Epithelial cell of esophagus (primary cell): ENCODE measurements around the gene PLAAT2.
A peak's percentile ranks its signal among the peaks of the same experiment; 100 is the strongest.

ENCODE experiments used
- DNase-seq: peaks from one replicate; pipeline ENCODE4 v3.0.0; 2010; ENCODE audit warnings: low read depth
- H3K4me3 ChIP-seq: 2 replicates; pipeline ENCODE4 v1.5.1; 2011; ENCODE audit warnings: mild to moderate bottlenecking, low read length, control low read depth
- TF ChIP-seq, protein P1 (sequence below): IDR thresholded peaks from 2 replicates; pipeline ENCODE4 v1.5.1; 2011; ENCODE audit warnings: low read depth, mild to moderate bottlenecking, low read length, control low read depth, inconsistent platforms; ENCODE audit not compliant: insufficient read depth; ENCODE audit errors: missing control alignments

The PLAAT2 gene

DNA sequence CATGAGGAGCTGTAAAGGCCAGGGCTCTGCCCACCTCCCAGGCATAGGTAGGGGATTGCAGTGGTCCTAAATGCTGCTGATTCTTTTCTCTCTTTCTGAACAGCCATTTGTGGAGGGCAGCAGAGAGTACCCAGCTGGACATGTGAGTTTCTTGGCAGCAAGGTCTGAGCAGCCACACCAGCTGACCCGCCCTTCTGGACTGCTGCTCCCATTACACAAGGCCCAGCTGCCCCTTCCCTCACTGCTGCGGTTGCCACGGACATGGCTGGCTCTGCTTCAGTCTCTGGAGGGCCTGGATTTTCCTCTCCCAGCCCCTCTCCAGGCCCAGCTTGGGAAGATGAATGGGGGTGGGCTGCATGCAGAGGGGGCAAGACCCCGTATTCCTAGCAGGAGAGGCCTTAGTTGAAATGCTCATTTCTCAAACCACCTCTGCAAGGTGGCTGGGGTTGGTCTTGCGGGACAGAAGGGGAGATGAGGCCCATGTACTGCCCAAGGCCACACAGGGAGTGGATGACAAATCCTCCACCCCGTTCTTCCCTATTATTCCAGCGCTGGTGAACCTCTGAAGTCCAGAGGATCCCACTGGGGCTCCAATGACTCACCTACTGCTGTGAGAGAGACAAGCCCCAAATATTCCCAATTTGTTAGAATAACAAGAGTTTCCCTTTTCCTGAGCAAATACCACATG lies 52.7 kb downstream of the PLAAT2 start:
- no peak overlapping the region for H3K4me3 ChIP-seq
- DNase-seq: no peak
- TF ChIP-seq, protein P1, sequence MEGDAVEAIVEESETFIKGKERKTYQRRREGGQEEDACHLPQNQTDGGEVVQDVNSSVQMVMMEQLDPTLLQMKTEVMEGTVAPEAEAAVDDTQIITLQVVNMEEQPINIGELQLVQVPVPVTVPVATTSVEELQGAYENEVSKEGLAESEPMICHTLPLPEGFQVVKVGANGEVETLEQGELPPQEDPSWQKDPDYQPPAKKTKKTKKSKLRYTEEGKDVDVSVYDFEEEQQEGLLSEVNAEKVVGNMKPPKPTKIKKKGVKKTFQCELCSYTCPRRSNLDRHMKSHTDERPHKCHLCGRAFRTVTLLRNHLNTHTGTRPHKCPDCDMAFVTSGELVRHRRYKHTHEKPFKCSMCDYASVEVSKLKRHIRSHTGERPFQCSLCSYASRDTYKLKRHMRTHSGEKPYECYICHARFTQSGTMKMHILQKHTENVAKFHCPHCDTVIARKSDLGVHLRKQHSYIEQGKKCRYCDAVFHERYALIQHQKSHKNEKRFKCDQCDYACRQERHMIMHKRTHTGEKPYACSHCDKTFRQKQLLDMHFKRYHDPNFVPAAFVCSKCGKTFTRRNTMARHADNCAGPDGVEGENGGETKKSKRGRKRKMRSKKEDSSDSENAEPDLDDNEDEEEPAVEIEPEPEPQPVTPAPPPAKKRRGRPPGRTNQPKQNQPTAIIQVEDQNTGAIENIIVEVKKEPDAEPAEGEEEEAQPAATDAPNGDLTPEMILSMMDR: no peak

DNA sequence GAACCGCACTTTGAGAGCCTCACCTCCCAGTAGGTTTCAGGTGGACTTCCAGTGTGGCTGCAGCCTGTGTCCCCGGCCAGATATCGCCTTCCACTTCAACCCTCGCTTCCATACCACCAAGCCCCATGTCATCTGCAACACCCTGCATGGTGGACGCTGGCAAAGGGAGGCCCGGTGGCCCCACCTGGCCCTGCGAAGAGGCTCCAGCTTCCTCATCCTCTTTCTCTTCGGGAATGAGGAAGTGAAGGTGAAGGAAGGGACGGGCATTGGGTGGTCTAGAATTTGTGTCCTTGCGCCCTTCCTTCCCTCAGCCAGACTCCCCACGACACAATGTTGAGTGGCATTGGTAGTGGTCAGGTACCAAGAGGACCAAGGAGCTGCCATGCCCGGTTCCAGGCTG lies 54.4 kb downstream of the PLAAT2 start:
- H3K4me3 ChIP-seq: no peak overlapping the region
- no peak for DNase-seq
- TF ChIP-seq, protein P1: no peak

DNA sequence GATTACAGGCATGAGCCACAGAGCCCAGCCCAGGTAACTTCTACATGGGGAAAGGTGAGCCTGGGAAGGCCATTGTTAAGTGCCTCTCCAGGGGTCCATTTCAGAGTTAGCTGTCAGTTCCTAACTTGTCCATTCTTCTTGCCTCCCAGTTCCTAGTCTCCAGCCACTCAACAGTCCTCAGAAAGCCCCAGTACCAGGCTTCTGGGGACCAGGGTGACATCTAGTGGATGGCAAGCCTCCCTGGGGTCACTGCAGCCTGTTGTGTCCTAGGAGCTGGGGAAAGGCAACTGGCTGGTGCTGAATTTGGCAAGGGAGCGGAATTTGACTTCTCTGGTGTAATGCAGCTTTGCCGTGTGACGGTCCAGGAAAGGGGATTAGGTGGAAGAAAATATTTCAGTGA lies 55.2 kb downstream of the PLAAT2 start:
- no peak for DNase-seq
- TF ChIP-seq, protein P1: peak; percentile 23
- H3K4me3 ChIP-seq: no peak overlapping the region

DNA sequence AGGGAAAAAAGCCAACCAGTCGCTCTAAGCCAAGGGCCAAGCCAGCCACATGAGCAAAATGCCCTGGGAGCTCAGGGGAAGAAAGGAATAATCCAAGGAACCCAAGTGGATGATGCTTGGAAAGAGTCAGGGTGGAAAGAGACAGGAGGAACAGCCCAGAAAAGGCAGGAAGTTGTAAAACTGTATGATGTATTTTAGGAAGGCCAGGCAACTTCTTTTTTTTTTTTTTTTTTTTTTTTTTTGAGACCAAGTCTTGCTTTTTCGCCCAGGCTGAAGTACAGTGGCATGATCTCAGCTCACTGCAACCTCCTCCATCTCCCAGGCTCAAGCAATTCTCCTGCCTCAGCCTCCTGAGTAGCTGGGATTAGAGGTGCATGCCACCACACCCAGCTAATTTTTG lies 55.7 kb downstream of the PLAAT2 start:
- no peak overlapping the region for H3K4me3 ChIP-seq
- TF ChIP-seq, protein P1: no peak
- no peak for DNase-seq

DNA sequence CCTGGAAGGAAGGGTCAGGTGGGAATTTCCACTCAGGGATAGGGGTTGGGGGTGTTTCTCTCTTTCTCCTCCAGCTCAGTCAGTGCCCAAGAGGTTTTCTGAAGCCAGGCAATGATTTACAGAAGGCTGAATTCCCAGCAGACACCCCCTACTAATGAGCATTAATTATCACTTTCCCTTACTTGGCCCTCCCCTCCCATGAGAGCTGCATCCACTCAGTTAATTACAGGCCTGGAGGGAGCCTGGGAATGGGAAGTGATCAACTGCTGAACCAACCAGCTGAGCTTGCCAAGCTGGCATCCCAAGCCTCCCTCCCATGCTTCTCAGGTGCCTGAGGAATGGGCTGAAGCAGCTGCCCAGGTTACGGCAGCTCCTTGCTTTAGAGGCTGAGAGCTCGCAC lies 56.3 kb downstream of the PLAAT2 start:
- DNase-seq: no peak
- TF ChIP-seq, protein P1: no peak
- H3K4me3 ChIP-seq: no peak overlapping the region

DNA sequence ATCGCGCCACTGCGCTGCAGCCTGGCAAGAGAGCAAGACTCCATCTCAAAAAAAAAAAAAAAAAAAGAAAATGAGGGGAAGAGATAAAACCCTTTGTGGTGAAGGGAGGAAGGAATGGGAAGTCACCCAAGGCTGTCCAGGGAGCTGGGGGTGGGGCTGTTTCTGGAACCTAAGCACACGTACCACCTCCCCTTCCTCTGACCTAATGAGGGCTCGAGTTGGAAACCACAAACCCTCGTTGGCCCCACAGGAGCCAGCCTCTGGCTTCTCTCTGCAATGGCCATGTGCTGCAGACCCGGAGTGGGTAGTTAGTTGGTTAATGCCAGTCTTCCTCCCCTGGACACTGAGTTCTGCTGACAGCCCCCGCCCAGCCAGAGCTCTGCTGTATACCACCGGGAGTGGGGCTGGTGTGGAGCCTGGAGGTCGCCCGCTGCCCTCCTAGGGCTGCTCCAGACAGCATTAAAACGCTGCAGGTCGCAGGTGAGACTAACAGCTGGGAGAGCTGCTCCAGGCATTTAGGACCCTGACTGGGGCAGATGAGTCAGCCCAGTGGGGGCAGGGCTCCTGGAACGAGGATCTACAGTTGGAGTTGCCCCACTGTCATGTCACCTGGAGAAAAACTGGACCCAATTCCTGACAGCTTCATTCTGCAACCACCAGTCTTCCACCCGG lies 57.2 kb downstream of the PLAAT2 start, which contains the start of gene LGALS12:
TSS of gene LGALS12 (plus strand) at position 228 of the 672 bp plus-strand sequence. CDS start at position 603, 375 bp downstream.
- no peak within 1 kb of the TSS for H3K4me3 ChIP-seq
- no peak for DNase-seq
- TF ChIP-seq, protein P1: no peak
